Testis (tissue), 2 donors: ENCODE data around the gene LRIG1.

Source experiments
- CTCF ChIP-seq, 3 experiments: fragments of 450-650 bp in 2 of 3; fragments of 200-600 bp in 1 of 3; sonication (generic) in 1 of 3; IDR thresholded peaks; one replicate each; pipeline ENCODE4 v1.5.1; 2016 to 2019; ENCODE audit warnings: antibody characterized with exemption in 3 of 3, mild to moderate bottlenecking in 2 of 3, moderate library complexity in 1 of 3
- POLR2A ChIP-seq: fragments of 450-650 bp; IDR thresholded peaks from one replicate; pipeline ENCODE4 v1.6.1; 2017; ENCODE audit warnings: antibody characterized with exemption, mild to moderate bottlenecking, moderate library complexity

GRCh38 chr3:66517241-66517640 is 16.4 kb upstream of the LRIG1 start:
- TF ChIP-seq CTCF (IDR thresholded peaks at IDR 0.05) (no peak), POLR2A (no peak)
